ENCODE measurements around the gene PSMD9. TPM values are rescaled to one million over a fixed set of nuclear protein-coding genes. Genes with fewer than 3 reads are reported as not detected.
A peak's percentile ranks its signal among the peaks of the same experiment; 100 is the strongest.

Gene PSMD9
- total RNA-seq, 2 experiments from 2014 or later = 48.6 to 50.7 TPM

DNA sequence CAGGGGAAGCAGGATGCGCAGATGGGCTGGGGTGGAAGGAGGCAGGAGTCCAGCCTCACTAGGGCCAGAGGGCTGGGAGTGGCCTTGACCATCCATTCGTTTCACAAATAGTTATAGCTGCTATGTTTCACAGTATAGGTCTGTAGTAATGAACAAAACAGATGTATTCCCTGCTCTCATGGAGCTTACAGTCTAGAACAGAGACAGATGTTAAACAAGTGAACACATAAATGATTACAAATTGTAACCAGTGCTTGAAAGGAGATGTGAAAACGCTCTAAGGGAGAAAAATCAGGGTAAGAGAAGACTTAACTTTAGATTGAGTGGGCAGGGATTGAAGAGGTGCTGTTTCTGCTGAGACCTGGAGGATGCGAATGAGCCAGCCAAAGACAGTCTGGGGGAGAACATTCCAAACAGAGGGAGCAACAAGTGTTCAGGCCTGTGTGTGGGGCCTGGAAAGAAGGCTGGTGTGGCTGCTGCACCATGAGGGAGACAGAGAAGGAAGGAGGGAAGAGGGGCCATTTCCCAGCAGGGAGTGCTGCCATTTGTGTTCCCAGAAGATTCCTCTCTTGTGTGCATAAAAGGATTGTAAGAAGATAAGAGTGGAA, 44.4 kb downstream of the PSMD9 start:
- H3K9me3 Mint-ChIP-seq = no peaks in the 10 kb centered on the region
- ChIA-PET POLR2A (interaction anchor here (0.6 to 1.0 kb wide), 2 partner anchors 10 to 302 kb away, joined by 3 to 5 read pairs; no protein-coding TSS in a partner anchor), CTCF (no interaction called here)
- H3K27ac Mint-ChIP-seq = no peak overlapping the region
- peaks cover 4% of the 10 kb centered on the region for H3K4me1 Mint-ChIP-seq (ENCODE audit: low read depth)
- H3K4me3 Mint-ChIP-seq = no peak overlapping the region
- H3K36me3 Mint-ChIP-seq (ENCODE audit: low read depth) = peaks cover 6% of the 10 kb centered on the region
- DNase-seq = no peak
- intact Hi-C loops (cut with micrococcal nuclease) = no loop called here
- H3K27me3 Mint-ChIP-seq = peaks cover 2% of the 10 kb centered on the region
- TF ChIP-seq, protein P1, sequence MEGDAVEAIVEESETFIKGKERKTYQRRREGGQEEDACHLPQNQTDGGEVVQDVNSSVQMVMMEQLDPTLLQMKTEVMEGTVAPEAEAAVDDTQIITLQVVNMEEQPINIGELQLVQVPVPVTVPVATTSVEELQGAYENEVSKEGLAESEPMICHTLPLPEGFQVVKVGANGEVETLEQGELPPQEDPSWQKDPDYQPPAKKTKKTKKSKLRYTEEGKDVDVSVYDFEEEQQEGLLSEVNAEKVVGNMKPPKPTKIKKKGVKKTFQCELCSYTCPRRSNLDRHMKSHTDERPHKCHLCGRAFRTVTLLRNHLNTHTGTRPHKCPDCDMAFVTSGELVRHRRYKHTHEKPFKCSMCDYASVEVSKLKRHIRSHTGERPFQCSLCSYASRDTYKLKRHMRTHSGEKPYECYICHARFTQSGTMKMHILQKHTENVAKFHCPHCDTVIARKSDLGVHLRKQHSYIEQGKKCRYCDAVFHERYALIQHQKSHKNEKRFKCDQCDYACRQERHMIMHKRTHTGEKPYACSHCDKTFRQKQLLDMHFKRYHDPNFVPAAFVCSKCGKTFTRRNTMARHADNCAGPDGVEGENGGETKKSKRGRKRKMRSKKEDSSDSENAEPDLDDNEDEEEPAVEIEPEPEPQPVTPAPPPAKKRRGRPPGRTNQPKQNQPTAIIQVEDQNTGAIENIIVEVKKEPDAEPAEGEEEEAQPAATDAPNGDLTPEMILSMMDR (IDR thresholded peaks at IDR 0.05) = no peak
- ATAC-seq = no peak

DNA sequence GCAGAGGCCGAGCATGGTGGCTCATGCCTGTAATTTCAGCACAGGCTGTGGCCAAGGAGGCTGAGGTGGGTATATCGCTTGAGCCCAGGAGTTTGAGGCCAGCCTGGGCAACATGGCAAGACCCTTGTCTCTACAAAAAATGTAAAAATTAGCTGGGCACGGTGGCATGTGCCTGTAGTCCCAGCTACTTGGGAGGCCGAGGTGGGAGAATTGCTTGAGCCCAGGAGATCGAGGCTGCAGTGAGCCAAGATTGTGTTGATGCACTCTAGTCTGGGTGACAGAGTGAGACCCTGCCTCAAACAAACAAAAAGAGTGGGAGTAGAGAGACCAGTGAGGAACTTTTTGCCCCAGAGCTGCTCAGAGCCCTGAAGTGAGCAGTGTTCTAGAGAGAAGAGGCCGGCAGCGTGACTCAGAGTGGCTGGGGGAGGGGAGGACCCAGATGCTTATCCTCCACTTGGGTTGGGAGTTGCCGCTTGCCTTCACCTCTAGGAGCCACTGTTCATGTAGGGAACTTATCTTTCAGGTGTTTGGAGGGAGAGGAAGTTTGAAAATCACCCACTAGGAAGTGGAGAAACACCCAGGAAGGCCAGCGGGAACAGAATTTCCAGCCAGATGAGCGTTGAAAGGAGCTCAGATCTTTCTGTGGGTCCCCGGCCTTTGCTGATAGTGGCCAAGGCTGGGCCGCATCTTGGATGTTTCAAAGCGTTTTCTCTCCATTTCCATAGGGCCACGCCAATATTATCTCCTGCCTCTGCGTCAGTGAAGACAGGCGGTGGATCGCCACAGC, 45.1 kb downstream of the PSMD9 start:
- Mint-ChIP-seq H3K9me3 (no peaks in the 10 kb centered on the region), H3K27me3 (peaks cover 2% of the 10 kb centered on the region), H3K4me3 (no peak overlapping the region), H3K27ac (no peak overlapping the region), H3K4me1 (ENCODE audit: low read depth) (peaks cover 4% of the 10 kb centered on the region), H3K36me3 (ENCODE audit: low read depth) (peaks cover 6% of the 10 kb centered on the region)
- ChIA-PET POLR2A (interaction anchor here (0.6 to 1.0 kb wide), 2 partner anchors 10 to 302 kb away, joined by 3 to 5 read pairs; no protein-coding TSS in a partner anchor), CTCF (interaction anchor here (1.2 kb wide), 1 partner anchor 139 kb away, joined by 4 read pairs; no protein-coding TSS in a partner anchor)
- DNase-seq (no peak), ATAC-seq (no peak)
- intact Hi-C loops (cut with micrococcal nuclease) = no loop called here
- TF ChIP-seq, protein P1 (IDR thresholded peaks at IDR 0.05) = no peak

DNA sequence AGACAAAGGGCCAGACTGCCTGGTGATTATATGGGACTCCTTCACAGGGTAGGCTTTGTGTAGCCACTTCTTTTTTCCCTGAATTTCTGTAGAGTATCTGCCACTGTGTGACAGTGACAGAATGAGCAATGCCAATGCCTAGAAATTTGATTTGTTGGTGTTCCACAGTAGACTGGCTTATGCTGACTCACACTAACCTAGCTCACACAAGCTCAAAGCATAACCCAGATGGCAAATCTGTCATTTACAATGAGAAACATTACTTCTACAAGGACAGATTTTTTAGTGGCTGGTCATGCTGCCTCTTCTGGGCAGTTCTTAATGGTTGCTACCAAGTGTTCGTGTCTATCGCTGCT, 45.7 kb downstream of the PSMD9 start:
- no peak overlapping the region for H3K27ac Mint-ChIP-seq
- no peak for DNase-seq
- H3K4me1 Mint-ChIP-seq (ENCODE audit: low read depth) = peaks cover 8% of the 10 kb centered on the region
- peaks cover 6% of the 10 kb centered on the region for H3K36me3 Mint-ChIP-seq (ENCODE audit: low read depth)
- ATAC-seq = no peak
- H3K9me3 Mint-ChIP-seq = no peaks in the 10 kb centered on the region
- ChIA-PET CTCF (interaction anchor here (1.2 kb wide), 1 partner anchor 140 kb away, joined by 4 read pairs; no protein-coding TSS in a partner anchor), POLR2A (no interaction called here)
- TF ChIP-seq, protein P1 (IDR thresholded peaks at IDR 0.05) = no peak
- no peak overlapping the region for H3K4me3 Mint-ChIP-seq
- intact Hi-C loops (cut with micrococcal nuclease) = no loop called here
- H3K27me3 Mint-ChIP-seq = peaks cover 2% of the 10 kb centered on the region

DNA sequence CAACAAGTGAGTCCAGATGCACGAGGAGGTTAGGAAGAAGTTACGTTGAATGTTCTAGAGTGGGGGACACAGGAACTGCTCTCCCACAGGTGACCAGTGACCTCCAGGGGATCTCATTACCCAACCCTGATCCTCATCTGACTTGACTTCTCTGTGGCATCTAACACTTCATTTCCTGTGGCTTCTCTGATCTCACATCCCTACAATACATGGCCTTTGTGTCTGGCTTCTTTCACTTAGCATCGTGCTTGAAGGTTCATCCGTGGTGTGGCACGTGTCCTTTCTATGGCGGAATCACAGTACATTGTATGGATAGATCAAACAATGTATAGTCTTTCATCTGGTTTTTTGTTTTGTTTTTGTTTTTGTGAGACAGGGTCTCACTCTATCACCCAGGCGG, 49.1 kb downstream of the PSMD9 start:
- CTCF ChIA-PET = no interaction called here
- ATAC-seq = peak; percentile 42
- POLR2A ChIA-PET = no interaction called here
- H3K36me3 Mint-ChIP-seq (ENCODE audit: low read depth) = peaks cover 6% of the 10 kb centered on the region
- no peak overlapping the region for H3K4me3 Mint-ChIP-seq
- H3K27me3 Mint-ChIP-seq = no peaks in the 10 kb centered on the region
- peak overlapping the region; percentile 14 for H3K27ac Mint-ChIP-seq
- H3K4me1 Mint-ChIP-seq (ENCODE audit: low read depth) = peaks cover 9% of the 10 kb centered on the region
- TF ChIP-seq, protein P1 (IDR thresholded peaks at IDR 0.05) = no peak
- no peaks in the 10 kb centered on the region for H3K9me3 Mint-ChIP-seq
- intact Hi-C loops (cut with micrococcal nuclease) = no loop called here
- DNase-seq = peak; percentile 12

DNA sequence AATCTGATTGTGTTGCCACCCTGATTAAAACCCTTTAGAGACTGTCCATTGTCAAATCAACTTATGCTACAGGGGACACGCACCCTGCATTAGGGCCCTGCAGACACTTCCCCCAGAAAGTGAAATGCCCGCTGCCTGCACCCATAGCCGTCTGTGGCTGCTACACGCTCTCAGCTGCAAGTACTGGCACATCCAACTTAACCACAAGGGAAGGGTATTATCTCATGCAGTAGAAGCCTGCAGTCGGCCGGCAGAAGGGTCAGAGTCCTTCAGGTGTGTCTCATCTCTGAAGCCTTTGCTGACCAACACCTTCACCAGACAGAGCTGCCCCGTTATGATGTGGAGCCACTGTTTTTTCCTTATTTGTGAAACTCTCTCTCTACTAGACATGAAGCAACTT, 50.6 kb downstream of the PSMD9 start:
- Mint-ChIP-seq H3K4me3 (no peak overlapping the region), H3K36me3 (ENCODE audit: low read depth) (peaks cover 6% of the 10 kb centered on the region), H3K9me3 (no peaks in the 10 kb centered on the region), H3K27ac (no peak overlapping the region), H3K4me1 (ENCODE audit: low read depth) (peaks cover 9% of the 10 kb centered on the region), H3K27me3 (no peaks in the 10 kb centered on the region)
- TF ChIP-seq, protein P1 (IDR thresholded peaks at IDR 0.05) = no peak
- ChIA-PET POLR2A (interaction anchor here (0.6 kb wide), 2 partner anchors 150 to 303 kb away, joined by 3 to 4 read pairs; no protein-coding TSS in a partner anchor), CTCF (no interaction called here)
- DNase-seq (no peak), ATAC-seq (no peak)
- intact Hi-C loops (cut with micrococcal nuclease) = no loop called here

All from activated CD8-positive, alpha-beta T cell treated with anti-CD3 and anti-CD28 coated beads for 36 hours (primary cell).